ENCODE measurements around the gene USP12.
A peak's percentile ranks its signal among the peaks of the same experiment; 100 is the strongest.

Gene USP12

DNA sequence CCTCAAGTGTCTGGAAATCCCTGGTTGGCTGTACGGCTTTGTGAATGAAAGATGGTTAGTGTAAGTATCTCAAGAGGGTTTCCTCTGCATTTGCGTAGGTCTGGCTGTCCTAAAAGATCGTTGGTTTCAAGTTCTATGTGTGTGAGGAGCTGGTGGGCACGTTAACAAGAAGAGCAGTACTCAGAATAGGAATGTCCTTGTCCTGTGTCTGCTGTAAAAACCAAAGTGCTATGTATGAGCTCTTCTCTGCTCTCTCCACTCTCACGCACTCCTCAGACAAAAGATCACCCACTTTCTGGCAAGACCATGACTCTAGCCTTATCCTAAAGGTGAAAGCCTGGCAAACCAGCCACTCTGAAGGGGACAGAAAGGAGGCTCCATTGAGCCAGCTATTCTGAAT lies 39.1 kb downstream of the USP12 start:
- H3K4me3 ChIP-seq (ENCODE audit: low read depth, low read length), result no peak overlapping the region
- in situ Hi-C loops (cut with HindIII; ENCODE audit: low sequenced_read_pairs), result no loop called here
- no peak for DNase-seq (ENCODE audit: low read depth, low spot score)
- TF ChIP-seq, protein P1, sequence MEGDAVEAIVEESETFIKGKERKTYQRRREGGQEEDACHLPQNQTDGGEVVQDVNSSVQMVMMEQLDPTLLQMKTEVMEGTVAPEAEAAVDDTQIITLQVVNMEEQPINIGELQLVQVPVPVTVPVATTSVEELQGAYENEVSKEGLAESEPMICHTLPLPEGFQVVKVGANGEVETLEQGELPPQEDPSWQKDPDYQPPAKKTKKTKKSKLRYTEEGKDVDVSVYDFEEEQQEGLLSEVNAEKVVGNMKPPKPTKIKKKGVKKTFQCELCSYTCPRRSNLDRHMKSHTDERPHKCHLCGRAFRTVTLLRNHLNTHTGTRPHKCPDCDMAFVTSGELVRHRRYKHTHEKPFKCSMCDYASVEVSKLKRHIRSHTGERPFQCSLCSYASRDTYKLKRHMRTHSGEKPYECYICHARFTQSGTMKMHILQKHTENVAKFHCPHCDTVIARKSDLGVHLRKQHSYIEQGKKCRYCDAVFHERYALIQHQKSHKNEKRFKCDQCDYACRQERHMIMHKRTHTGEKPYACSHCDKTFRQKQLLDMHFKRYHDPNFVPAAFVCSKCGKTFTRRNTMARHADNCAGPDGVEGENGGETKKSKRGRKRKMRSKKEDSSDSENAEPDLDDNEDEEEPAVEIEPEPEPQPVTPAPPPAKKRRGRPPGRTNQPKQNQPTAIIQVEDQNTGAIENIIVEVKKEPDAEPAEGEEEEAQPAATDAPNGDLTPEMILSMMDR (IDR thresholded peaks at IDR 0.05; ENCODE audit: low read depth, low read length), result no peak

DNA sequence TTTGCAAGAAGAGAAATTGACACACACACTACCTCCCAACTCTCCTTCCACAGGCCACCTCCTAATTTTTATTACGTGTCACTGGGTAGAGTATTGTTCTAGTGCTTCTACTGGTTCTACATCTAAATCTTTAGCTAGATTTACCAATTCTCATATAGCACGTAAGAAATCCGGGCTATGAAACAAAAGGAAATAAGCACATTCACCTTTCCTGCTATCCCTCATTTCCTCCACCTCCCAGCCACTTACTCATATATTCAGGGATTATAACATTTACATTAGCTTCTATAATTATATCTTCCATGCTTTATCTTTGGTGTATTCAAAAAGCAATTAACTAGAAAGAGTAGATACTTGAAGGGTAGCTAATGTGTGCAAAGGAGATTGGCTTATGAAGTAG lies 39.7 kb downstream of the USP12 start:
- TF ChIP-seq, protein P1 (IDR thresholded peaks at IDR 0.05; ENCODE audit: low read depth, low read length), result no peak
- no peak for DNase-seq (ENCODE audit: low read depth, low spot score)
- H3K4me3 ChIP-seq (ENCODE audit: low read depth, low read length), result no peak overlapping the region
- in situ Hi-C loops (cut with HindIII; ENCODE audit: low sequenced_read_pairs), result no loop called here

DNA sequence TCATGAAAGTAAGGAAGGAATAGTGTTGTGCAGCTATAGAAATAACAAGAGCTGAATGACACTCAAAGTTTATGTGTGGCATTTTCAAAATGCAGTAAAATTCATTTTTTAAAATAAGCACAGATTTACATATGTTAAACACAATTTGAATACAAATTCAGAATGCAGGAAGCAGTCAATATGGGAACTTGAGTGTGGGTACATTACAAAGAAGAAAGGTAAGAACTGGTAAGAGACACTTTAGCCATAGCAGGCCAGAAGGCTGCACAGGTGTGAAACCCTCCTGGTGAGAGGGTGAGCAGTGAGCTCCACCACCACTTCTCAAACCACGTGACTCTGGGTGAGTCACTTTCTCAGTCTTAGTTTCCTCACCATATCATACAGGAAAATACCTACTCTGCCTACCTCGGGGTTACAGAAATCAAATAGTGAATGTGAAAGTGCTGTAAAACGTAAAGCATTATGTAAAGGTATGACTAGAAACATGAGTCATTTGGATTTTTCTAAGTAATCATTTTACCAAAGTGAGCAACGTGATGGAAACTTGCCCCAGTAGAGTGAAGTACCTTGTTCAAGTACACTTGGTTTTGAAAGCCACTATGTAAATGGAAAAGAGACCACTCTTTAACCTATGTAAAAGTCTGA lies 40.5 kb downstream of the USP12 start:
- peak; percentile 50 for DNase-seq (ENCODE audit: low read depth, low spot score)
- TF ChIP-seq, protein P1 (IDR thresholded peaks at IDR 0.05; ENCODE audit: low read depth, low read length), result no peak
- no peak overlapping the region for H3K4me3 ChIP-seq (ENCODE audit: low read depth, low read length)
- in situ Hi-C loops (cut with HindIII; ENCODE audit: low sequenced_read_pairs), result no loop called here

- no peak overlapping the region for H3K4me3 ChIP-seq (ENCODE audit: low read depth, low read length)
- TF ChIP-seq, protein P1 (IDR thresholded peaks at IDR 0.05; ENCODE audit: low read depth, low read length), result no peak
- in situ Hi-C loops (cut with HindIII; ENCODE audit: low sequenced_read_pairs), result no loop called here
- peak; percentile 54 for DNase-seq (ENCODE audit: low read depth, low spot score)
These were observed 41.2 kb downstream of the USP12 start for GRCh38 chr13:27130223-27130978.

GRCh38 chr13:27128825-27129627 lies 42.6 kb downstream of the USP12 start:
- TF ChIP-seq, protein P1 (IDR thresholded peaks at IDR 0.05; ENCODE audit: low read depth, low read length), result no peak
- in situ Hi-C loops (cut with HindIII; ENCODE audit: low sequenced_read_pairs), result no loop called here
- DNase-seq (ENCODE audit: low read depth, low spot score), result peak; percentile 9
- no peak overlapping the region for H3K4me3 ChIP-seq (ENCODE audit: low read depth, low read length)

- DNase-seq (ENCODE audit: low read depth, low spot score), result no peak
- in situ Hi-C loops (cut with HindIII; ENCODE audit: low sequenced_read_pairs), result no loop called here
- no peak overlapping the region for H3K4me3 ChIP-seq (ENCODE audit: low read depth, low read length)
- TF ChIP-seq, protein P1 (IDR thresholded peaks at IDR 0.05; ENCODE audit: low read depth, low read length), result no peak
These were observed 44.8 kb downstream of the USP12 start for GRCh38 chr13:27126859-27127258.
